Measurements from ENCODE around the gene REG1B. TPM values are rescaled to one million over a fixed set of nuclear protein-coding genes. Genes with fewer than 3 reads are reported as not detected.

The REG1B gene
- total RNA-seq, 4 donors from 2014 or later: 45.4 to 2,308 (median 89.0) TPM

- Histone ChIP-seq H3K27ac (no peak overlapping the region), H3K9me3 (no peaks in the 10 kb centered on the region), H3K36me3 (no peaks in the 10 kb centered on the region), H3K27me3 (no peaks in the 10 kb centered on the region), H3K4me1 (no peaks in the 10 kb centered on the region), H3K4me3 (no peak overlapping the region)
- DNase-seq: no peak
- TF ChIP-seq POLR2A (IDR thresholded peaks at IDR 0.05) (no peak), CTCF (IDR thresholded peaks at IDR 0.05) (no peak)
Observed at GRCh38 chr2:79039944-79040343, 47.8 kb downstream of the REG1B start.

Other genes with a start within 250 kb of the REG1B start
- 10 to 100 TPM in 1 of 4 donors, not detected in 3; 33.1 TPM for gene REG3G, start 62.3 kb downstream of the REG1B start, total RNA-seq
- gene REG1A, start 32.5 kb upstream of the REG1B start, total RNA-seq: 1,000 to 10,000 TPM in 2 of 4 donors, 100 to 1,000 TPM in 2; 609 to 3,417 (median 985) TPM
- gene REG3A, start 71.8 kb upstream of the REG1B start, total RNA-seq: 1,000 to 10,000 TPM in 3 of 4 donors, 100 to 1,000 TPM in 1; 834 to 4,130 (median 1,258) TPM